Stimulated activated CD8-positive, alpha-beta memory T cell treated with anti-CD3 and anti-CD28 coated beads, Interleukin-12 subunit alpha, Interleukin-12 subunit beta, amount 100 ng/mL, for 24 hours (primary cell): ENCODE data around the gene CD248.
"Not testable (repeated sequence)": the region's sequence is repeated elsewhere in the genome, so short reads cannot be mapped to it uniquely, and the experiment has no call there.

ENCODE experiments used
- DNase-seq: peaks from one replicate; pipeline ENCODE4 v3.0.0-alpha.2; 2020; ENCODE audit errors: extremely low read depth

Gene CD248

DNA sequence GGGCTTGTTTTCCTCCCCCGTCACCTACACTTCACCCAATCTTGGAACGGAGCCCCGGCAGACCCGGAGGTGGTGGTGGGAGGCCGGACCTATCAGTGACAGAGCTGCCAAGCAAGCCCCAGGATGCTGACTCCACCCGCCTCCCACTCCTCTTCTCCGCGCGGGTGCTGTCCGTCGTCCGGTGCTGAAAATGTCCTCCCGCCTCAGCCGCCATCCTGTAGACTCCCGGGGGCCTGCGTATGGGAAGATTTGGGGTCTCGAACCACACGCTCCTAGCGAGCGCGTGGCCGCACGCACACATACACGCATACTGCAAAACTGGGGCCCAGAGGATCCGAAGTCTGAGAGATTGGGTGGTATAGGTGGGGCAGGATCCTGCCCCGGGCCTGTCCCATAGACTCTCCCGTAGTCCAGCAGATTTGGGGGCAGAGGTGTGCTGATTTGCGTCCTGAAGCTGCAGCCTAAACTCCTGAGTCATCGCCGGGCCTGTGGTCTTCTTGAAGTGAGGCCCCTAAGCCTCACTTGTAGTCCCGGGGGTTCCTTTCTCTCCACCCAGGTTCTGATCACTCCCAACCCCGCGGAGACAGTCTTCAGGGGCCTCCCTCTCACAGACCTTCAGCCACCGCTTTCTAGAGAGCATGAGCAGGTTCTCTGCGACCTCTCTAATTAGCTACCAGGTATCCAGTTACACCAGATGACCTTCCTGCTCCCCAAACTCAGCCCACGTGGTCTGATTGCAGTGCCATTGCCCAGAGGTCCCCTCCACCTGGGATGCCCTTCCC is 27.1 kb downstream of the CD248 start:
- DNase-seq, result peak; percentile 62

DNA sequence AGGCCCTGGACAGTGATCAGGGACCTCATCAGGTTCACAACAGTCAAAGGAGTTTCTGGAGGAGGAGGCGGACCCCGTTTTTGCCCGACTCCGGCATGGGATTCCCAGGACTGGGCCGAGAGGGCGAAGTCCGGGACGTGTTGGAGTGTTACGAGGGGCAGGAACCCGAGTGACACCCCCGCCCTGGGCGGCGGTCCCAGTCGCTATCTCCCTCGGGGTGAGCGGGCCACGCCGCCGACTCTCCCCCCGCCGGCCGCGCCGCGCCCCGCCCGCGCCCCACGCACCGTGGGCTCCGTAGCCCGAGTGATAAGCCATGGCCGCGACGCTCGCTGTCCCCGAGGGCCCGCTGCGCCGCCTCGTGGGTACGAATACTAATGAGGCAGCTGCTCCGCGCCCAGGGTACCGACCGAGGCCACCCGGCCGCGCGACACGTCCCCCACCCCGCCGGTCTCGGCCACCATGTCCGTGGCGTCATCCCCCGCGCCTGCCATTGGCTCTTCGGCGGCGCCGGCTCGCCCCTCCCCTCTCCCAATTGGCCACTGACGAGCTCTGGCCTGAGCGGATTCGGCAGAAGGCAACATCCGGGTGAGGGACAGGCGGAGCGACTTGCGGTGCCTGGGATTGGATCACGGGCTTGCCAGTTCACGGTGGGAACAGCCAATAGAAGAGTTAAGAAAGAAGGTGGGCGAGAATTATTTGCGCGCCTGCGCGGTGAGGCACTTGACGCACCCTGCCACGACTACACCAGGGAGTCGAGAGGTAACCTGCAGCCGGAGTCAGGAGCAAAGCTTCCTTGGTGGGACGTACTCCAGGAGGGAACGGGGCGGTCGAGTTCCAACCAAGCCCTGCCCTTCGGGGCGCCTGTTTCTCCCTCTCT is 27.9 kb downstream of the CD248 start, which contains the start of gene YIF1A:
Gene YIF1A (minus strand): TSS at position 473 of the 877 bp plus-strand sequence. CDS start 158 bp downstream, at position 315.
- DNase-seq, result peak; percentile 98

DNA sequence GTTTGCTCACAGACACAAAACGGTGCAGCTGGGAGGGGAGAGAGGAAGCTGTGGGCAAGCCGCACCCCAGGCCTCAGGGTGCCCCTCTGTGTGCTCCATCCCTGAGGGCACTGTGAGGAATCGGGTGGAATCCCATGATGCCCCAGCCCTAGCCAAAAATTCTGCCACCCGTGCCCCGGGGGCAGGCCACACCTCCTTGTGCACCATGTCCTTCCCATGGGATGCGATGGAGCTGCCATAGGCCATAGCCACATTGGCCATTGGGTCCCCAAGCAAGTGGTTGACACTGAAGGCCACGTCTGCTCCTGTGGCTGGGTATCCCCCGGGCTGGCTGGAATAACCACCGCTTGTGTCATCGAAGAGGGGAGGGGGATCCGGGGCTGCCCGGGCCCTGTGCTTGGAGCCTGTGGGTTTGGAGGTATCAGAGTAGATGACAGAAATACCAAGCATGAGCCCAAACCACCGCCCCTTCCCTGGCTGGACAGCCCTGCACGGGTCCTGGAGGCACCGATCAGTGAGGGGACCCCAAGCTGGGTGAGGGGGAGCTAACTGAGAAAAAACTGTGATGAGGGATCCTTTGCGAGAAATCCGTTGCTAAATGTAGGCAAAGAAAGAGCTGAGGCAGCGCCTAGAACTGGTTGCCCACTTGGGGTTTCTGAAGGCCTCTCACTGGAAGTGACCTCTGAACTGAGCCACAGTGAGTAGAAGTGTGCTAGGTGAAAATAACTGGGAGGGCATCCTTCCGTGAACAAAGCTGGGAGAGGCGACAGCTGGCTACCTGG is 28.8 kb downstream of the CD248 start:
- DNase-seq, result no peak

DNA sequence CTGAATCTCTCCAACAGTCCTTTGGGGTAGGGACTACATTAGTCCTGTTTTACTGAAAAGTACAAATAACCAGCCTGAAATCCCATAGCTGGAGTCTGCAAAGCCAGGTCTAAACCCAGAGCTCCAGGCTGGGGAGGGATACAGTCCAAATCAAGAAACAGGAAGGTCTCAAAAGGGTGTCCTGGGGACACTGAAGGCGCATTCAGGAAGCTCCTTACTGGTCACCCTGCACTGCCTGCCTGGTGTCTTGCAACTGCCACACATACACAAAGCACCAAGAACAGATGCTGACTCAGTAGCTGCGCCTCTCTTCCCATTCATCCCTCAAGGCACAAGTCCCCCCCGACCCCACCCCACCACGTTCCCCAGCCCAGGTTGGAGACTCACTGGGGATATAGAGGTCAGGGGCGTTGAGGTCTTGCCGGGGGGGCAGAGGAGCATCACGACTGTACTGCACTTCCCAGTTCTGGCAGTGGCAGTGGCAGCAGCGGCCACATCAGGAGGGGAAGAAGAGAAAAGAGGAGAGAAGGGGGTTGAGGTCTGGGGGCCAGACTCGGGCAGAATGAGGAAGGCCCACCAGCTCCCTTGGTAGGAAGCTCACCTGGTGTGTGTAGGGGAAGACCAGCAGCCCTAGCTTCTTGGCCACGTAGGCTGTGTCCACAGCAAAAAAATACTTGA is 29.5 kb downstream of the CD248 start:
- no peak for DNase-seq

DNA sequence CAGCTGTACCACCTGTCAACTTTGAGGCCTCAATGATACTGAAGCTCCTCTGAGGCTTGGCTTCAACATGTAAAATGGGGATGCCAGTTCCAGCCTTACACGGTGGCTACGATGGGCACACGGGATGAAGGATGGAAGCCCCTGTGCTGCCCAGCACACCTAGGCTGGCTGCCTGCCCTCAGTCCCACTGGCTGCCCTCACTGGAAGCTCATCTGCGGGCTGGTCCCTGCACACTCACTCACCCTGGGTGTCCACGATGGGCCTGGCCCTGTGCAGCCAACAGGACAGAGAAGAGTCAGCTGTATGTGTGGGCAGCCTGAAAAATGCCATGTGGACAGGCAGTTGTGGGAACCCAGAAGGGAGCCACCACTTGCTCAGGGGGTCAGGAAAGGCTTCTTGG is 30.1 kb downstream of the CD248 start:
- DNase-seq, result no peak

DNA sequence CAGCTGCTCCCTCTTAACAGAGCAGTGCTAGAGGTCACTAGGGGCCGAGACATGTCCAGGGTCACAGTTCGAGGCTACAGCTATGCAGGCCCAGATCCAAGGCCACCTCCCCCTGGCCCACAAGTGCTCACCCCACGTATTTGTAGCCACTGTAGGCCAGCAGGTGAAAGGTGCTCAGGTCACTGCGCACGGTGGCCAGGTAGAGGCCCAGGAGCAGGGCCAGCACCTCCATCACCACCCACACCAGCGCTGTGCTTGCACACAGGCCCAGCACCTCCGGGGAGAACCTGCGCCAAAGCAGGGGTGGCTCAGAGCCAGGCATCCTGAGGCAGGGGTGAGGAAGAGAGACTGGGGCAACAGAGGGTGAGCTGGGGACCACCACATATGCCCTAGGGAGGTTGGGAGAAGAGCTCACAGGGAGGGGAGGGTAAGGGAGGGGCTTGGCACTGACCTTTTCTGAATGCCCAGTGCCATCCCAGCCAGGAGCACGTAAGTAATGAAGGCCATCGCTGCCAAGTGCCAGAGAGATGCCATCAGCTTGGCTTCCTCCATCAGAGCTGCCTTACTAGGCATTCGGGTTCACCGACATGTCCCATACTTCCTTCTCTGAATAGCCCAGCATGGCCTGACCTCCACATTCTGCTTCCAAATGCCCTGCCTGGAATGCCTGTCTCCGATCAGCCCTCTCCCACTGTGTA is 31.4 kb downstream of the CD248 start:
- DNase-seq, result no peak

DNA sequence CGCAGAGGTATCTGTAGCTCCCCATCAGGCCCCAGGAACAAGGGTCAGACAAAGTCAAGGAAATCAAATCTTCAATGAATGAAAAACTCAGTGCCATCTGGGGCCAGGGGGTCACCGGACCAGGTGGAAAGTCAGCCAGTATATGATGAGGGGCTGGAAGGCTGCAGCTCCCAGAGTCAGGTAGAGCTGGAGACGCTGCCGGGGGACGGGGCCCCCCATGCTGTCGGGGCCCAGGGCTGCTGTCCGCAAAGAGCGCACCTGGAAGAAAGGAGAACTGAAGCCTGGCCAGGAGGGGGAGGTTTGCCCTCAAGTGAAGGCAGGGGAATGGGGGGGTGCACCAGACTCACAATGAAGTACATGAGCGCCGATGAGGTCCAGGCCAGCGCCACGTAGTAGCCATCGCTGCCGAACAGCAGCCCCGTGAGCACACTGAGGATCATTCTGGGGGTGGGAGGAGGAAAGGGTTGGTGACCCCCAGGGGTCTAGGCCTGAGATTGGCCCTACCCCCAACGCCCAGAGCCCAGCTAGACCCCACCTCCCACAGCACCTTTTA is 32.2 kb downstream of the CD248 start:
- DNase-seq, result no peak

DNA sequence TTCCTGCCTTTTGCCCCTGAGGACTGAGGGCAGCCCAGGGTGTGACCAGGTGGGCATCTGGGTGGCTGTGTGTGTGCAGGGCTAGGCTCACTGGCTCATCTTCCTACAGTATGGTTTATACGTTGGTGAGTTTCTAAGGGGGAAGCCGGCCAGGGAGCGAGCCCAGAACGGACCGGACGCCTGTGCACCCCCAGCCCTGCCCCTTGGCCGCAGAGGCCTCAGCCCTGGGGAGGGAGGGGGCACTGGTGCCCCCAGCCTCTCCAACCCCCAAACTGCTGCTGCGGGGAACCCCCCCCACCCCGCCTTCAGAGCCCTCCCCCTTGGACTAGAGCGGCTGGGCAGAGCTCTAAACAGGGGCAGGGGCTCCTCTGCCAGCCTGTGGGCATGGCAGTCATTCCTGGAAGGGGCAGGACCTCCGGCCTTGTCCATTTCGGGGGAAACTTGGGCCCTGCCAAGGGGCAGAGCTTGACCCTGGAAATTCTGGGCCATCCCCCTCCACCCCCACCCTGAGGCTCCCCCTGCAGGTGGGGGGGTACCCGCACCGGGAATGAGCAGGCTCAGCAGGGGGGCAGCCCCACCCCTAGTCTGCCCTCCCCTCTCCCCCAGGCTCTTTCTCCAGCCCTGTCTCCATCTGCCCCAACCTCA is 33.3 kb downstream of the CD248 start:
- no peak for DNase-seq

DNA sequence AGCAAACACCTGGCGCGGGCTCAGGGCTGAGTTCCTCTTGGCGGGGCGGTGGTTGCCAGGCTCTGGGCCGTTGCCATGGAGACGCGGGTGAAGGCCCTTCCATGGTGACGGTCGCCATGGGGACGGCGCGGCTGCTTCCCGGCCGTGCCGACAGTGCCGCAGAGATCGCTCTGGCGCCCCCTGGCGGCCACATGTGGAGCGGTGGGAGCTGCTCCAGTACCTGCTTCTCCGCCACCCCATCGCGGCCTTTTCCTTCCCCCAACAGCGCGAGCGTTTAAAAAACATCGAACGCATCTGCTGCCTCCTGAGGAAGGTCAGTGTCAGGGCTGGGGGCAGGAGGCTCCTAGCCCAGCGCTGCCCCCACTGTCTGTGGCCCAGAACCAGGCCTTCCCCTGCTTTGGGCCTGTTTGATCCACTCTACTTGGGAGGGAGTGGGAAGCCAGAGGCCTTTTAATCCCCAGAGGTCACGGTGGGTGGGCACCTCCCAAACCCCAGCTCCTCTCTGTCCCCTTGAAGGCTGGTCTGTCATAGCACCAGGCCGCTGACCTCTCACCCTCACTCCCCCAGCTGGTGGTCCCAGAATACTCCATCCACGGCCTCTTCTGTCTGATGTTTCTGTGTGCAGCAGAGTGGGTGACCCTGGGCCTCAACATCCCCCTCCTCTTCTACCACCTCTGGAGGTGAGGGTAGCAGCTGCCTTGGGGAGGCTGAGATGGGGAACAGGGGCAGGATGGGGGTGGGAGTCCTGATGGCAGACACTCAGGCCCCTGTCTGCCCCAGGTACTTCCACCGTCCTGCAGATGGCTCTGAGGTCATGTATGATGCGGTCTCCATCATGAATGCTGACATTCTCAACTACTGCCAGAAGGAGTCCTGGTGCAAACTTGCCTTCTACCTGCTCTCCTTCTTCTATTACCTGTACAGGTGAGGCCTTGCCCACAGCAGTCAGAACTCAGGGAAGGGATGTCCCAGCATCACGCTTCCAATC is 34.1 kb downstream of the CD248 start:
- peak; percentile 99 for DNase-seq

DNA sequence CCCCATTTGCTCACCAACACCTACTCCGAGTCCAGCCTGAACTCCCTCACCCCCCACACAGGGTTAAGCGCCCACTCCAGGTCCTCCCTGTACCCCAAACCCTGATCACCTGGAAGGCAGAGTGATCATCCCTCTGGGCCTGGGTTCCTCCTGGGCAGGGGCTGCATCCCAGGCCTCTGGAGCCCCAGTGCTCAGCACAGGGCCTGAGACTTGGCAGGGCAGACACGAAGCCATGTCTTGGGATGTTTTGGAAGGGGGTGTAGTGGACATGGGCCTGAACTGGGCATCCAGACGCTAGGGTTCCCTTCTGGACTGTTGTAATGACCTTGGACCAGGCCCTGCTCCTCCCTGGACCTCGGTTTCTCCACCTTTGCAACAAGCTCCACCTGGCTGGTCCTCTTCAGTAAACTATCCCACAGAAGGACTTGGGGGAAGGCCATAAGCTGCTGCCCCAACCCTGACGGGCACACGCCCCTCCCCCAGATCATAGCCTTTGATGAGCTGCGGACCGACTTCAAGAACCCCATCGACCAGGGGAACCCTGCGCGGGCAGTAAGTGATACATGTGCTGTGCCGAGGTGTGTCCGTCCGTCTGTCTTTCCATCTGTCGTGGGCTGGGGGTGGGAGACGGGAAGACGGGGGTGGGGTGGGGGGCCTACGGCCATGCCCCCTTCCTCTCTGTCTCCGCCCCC is 34.9 kb downstream of the CD248 start:
- no peak for DNase-seq

DNA sequence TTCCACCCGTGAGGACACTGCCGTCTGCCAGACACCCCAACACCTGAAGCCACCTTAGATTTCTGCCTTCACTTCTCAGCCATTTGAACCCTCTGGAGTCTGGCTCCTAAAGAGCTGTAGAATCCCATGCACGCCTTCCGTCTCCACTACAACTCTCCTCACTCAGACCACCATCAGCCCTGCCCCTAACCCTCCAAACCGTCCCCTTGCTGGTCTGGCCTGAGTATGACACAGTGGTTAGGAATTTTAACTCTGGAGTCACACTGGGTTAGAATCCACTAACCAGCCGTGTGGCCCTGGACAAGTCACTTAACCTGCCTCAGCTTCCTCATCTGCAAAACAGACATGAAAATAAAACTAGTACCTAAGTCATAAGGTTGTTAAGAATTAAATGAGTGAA is 35.8 kb downstream of the CD248 start:
- no peak for DNase-seq

DNA sequence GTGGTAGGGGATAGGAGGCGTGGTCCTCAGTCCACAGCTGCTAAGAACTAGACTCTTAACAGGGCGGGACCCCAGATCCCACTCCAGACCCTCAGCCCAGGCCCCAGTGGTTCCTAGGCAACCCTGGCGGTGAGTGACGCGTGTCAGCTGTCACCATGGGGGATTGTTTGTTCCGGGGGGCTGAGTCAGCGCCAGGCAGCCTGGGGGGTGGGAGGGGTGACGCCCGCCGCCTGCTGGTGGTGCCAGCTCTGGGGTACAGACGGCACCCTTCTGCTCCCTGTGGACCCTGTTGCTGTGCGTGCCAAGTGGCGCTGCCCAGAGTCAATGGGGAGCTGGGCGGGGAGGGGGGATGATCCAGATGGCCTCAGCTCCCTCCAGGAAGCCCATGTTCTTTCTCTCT is 36.4 kb downstream of the CD248 start:
- no peak for DNase-seq

DNA sequence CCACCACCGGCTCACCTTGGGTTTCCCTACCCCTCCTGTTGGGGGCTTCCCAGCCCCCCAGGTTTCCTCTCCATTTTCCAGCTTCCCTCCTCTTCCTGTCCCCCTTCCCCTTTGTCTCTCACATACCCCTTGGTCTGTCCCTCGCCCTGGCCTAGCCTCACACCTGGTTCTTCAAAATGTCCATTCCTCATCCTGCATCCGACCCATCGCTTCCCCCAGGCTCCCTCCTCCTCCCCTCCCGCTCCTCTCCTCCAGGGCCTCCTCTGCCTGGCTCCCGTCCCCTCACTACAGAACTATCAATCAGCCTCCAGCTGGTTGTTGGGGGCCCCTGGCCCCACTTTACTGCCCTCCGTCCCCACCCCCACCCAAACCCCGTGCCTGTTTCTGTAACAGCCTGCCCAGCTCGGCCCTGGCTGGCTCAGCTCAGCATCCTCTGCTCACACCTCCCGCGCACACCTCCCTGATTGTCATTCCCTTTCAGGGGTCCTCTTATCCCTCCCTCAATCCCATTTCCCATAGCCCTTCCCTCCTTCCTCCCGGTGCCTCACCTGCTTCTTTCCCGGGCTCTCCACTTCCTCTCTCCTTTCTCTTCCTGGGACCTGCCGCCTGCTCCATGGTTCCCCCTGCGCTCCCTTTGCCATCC is 37.6 kb downstream of the CD248 start:
- DNase-seq, result no peak

DNA sequence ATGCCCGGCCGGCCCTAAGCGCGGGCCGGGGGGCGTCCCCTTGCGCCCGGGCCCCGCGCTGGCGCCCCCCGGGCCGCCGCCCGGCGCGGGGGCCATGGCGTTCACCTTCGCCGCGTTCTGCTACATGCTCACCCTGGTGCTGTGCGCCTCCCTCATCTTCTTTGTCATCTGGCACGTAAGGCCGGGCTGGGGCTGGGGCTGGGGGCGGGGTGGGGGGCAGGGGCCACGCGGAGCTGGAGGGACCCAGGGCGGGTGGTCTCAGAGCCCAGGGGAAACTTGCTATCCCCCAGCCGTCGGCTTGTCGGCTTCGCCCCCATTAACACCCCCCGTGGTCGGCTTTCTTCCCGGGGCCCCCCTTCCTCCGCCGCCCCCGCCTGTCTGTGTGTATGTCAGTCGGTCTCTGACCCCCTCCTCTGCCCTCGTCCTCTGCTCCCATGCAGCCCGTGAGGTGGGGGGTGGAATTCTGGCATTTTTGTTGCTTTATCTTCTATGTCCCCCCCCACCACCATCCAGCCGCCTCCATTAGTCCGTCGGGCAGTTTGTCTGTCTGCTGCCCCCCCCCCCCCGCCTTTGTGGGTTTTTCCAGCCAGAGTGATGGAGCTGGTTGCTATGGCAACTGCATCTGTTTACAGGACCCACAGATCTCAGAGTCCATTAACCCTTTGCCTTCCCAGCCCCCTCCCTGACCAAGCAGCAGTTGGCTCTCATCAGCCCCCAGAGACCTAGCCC is 38.3 kb downstream of the CD248 start:
- no peak for DNase-seq

DNA sequence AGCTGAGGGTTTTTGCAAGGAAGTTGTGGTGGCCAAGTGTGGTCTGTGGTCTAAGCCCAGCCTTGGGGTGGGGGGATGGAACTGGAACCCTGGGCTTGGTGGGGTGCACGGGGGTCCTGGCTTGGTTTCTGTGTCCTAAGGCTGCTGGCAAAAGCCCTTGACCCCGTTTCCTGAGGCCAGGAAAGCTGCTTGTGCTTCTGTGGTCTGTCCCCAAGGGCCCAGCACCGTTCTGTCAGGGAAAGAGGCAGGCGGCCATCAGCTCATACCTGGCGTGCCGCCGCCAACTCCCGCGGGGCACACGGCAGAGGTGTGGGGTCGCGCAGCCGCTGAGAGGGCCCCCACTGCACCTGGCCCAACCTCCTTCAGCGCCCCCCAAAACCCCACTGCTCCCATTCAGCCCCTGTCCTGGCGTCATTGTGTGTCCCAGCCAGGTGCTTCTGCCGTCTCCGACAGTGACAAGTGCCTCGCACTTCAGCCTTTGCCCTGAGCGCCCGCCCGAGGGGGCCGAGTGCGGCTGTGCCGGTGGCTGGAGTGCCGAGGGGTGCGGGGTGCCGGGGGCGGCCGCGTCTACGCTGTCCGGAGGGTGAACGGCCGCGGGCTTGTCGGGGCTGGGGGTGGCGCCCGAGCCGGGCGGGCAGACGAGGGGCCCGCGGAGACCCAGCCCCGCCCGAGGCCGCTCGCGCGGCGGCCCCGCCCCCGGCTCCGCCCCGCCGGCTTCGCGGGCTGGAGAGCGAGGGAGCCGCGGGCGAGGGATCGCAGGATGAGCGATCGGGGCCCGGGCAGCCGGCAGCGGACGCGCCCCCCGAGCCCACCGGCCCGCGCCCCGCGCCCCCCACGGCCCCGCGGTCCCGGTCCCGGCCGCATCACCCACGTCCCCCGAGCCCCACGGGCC is 39.1 kb downstream of the CD248 start, which contains the start of gene CNIH2:
Gene CNIH2 (plus strand): TSS at position 705 of the 892 bp plus-strand sequence. CDS start 282 bp downstream, outside the sequence.
- DNase-seq, result no peak

DNA sequence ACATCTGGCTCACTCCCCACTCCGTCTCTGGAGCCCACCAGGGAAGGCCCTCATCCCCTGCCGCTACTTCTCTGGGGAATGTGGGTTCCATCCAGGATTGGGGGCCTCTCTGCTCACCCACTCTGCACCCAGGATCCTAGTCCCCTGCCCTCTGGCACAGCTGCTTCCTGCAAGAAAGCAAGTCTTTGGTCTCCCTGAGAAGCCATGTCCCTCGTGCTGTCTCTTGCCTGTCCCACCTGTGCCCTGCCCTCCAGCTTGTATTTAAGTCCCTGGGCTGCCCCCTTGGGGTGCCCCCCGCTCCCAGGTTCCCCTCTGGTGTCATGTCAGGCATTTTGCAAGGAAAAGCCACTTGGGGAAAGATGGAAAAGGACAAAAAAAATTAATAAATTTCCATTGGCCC is 39.8 kb downstream of the CD248 start:
- DNase-seq, result not testable (repeated sequence)
